ENCODE results near the gene PRTFDC1.
"Not testable (repeated sequence)": the region's sequence is repeated elsewhere in the genome, so short reads cannot be mapped to it uniquely, and the experiment has no call there.

The PRTFDC1 gene

GRCh38 chr10:24983130-24983529 lies 30.7 kb upstream of the PRTFDC1 start:
- Histone ChIP-seq H3K9ac (ENCODE audit: low read depth, low read length) (no peak overlapping the region), H3K4me3 (ENCODE audit: low read length) (no peak overlapping the region), H3K9me3 (ENCODE audit: insufficient read depth, low read depth, low read length) (no peaks in the 10 kb centered on the region), H3K4me1 (ENCODE audit: insufficient read depth, low read length) (no peaks in the 10 kb centered on the region), H3K27ac (ENCODE audit: low read depth, low read length) (no peak overlapping the region), H3K36me3 (ENCODE audit: insufficient read depth, low read length) (no peaks in the 10 kb centered on the region), H3K27me3 (ENCODE audit: insufficient read depth, low read length) (no peaks in the 10 kb centered on the region)
- over 99% methylated on average over 3 of the region's 4 CpGs for WGBS

- H3K27ac ChIP-seq (ENCODE audit: low read depth, low read length): no peak overlapping the region
- H3K36me3 ChIP-seq (ENCODE audit: insufficient read depth, low read length): no peaks in the 10 kb centered on the region
- H3K9ac ChIP-seq (ENCODE audit: low read depth, low read length): no peak overlapping the region
- H3K27me3 ChIP-seq (ENCODE audit: insufficient read depth, low read length): no peaks in the 10 kb centered on the region
- no peaks in the 10 kb centered on the region for H3K9me3 ChIP-seq (ENCODE audit: insufficient read depth, low read depth, low read length)
- H3K4me1 ChIP-seq (ENCODE audit: insufficient read depth, low read length): no peaks in the 10 kb centered on the region
- H3K4me3 ChIP-seq (ENCODE audit: low read length): no peak overlapping the region
- WGBS: 82% methylated on average over 1 of the region's 1 CpG
Measured at GRCh38 chr10:24982319-24983112, 30.1 kb upstream of the PRTFDC1 start.

- Histone ChIP-seq H3K4me1 (ENCODE audit: insufficient read depth, low read length) (no peaks in the 10 kb centered on the region), H3K36me3 (ENCODE audit: insufficient read depth, low read length) (no peaks in the 10 kb centered on the region), H3K9me3 (ENCODE audit: insufficient read depth, low read depth, low read length) (no peaks in the 10 kb centered on the region), H3K4me3 (ENCODE audit: low read length) (no peak overlapping the region), H3K27me3 (ENCODE audit: insufficient read depth, low read length) (no peaks in the 10 kb centered on the region), H3K9ac (ENCODE audit: low read depth, low read length) (no peak overlapping the region), H3K27ac (ENCODE audit: low read depth, low read length) (no peak overlapping the region)
- 96% methylated on average over 1 of the region's 5 CpGs for WGBS
Measured at GRCh38 chr10:24981161-24981710, 28.8 kb upstream of the PRTFDC1 start.

GRCh38 chr10:24979685-24980084 lies 27.3 kb upstream of the PRTFDC1 start:
- no peaks in the 10 kb centered on the region for H3K36me3 ChIP-seq (ENCODE audit: insufficient read depth, low read length)
- no peak overlapping the region for H3K27ac ChIP-seq (ENCODE audit: low read depth, low read length)
- H3K4me1 ChIP-seq (ENCODE audit: insufficient read depth, low read length): no peaks in the 10 kb centered on the region
- H3K9me3 ChIP-seq (ENCODE audit: insufficient read depth, low read depth, low read length): no peaks in the 10 kb centered on the region
- no peaks in the 10 kb centered on the region for H3K27me3 ChIP-seq (ENCODE audit: insufficient read depth, low read length)
- no peak overlapping the region for H3K4me3 ChIP-seq (ENCODE audit: low read length)
- WGBS: 87% methylated on average over 4 of the region's 4 CpGs
- H3K9ac ChIP-seq (ENCODE audit: low read depth, low read length): no peak overlapping the region

- 87% methylated on average over 2 of the region's 2 CpGs for WGBS
- H3K4me1 ChIP-seq (ENCODE audit: insufficient read depth, low read length): no peaks in the 10 kb centered on the region
- no peak overlapping the region for H3K9ac ChIP-seq (ENCODE audit: low read depth, low read length)
- H3K9me3 ChIP-seq (ENCODE audit: insufficient read depth, low read depth, low read length): no peaks in the 10 kb centered on the region
- H3K27me3 ChIP-seq (ENCODE audit: insufficient read depth, low read length): no peaks in the 10 kb centered on the region
- H3K27ac ChIP-seq (ENCODE audit: low read depth, low read length): no peak overlapping the region
- H3K4me3 ChIP-seq (ENCODE audit: low read length): no peak overlapping the region
- H3K36me3 ChIP-seq (ENCODE audit: insufficient read depth, low read length): no peaks in the 10 kb centered on the region
Measured at GRCh38 chr10:24974976-24975375, 22.6 kb upstream of the PRTFDC1 start.

GRCh38 chr10:24973163-24973562 lies 20.8 kb upstream of the PRTFDC1 start:
- Histone ChIP-seq H3K9me3 (ENCODE audit: insufficient read depth, low read depth, low read length) (no peaks in the 10 kb centered on the region), H3K27me3 (ENCODE audit: insufficient read depth, low read length) (no peaks in the 10 kb centered on the region), H3K4me1 (ENCODE audit: insufficient read depth, low read length) (no peaks in the 10 kb centered on the region), H3K36me3 (ENCODE audit: insufficient read depth, low read length) (no peaks in the 10 kb centered on the region), H3K27ac (ENCODE audit: low read depth, low read length) (no peak overlapping the region), H3K9ac (ENCODE audit: low read depth, low read length) (no peak overlapping the region), H3K4me3 (ENCODE audit: low read length) (no peak overlapping the region)
- WGBS: 92% methylated on average over 5 of the region's 5 CpGs

- no peaks in the 10 kb centered on the region for H3K27me3 ChIP-seq (ENCODE audit: insufficient read depth, low read length)
- H3K4me3 ChIP-seq (ENCODE audit: low read length): no peak overlapping the region
- H3K4me1 ChIP-seq (ENCODE audit: insufficient read depth, low read length): no peaks in the 10 kb centered on the region
- no peaks in the 10 kb centered on the region for H3K36me3 ChIP-seq (ENCODE audit: insufficient read depth, low read length)
- no peak overlapping the region for H3K27ac ChIP-seq (ENCODE audit: low read depth, low read length)
- H3K9ac ChIP-seq (ENCODE audit: low read depth, low read length): no peak overlapping the region
- H3K9me3 ChIP-seq (ENCODE audit: insufficient read depth, low read depth, low read length): no peaks in the 10 kb centered on the region
Measured at GRCh38 chr10:24971374-24971773, 19.0 kb upstream of the PRTFDC1 start.

GRCh38 chr10:24969841-24970281 lies 17.5 kb upstream of the PRTFDC1 start:
- H3K4me1 ChIP-seq (ENCODE audit: insufficient read depth, low read length): no peaks in the 10 kb centered on the region
- H3K27ac ChIP-seq (ENCODE audit: low read depth, low read length): no peak overlapping the region
- H3K4me3 ChIP-seq (ENCODE audit: low read length): no peak overlapping the region
- no peaks in the 10 kb centered on the region for H3K27me3 ChIP-seq (ENCODE audit: insufficient read depth, low read length)
- H3K36me3 ChIP-seq (ENCODE audit: insufficient read depth, low read length): no peaks in the 10 kb centered on the region
- H3K9me3 ChIP-seq (ENCODE audit: insufficient read depth, low read depth, low read length): no peaks in the 10 kb centered on the region
- no peak overlapping the region for H3K9ac ChIP-seq (ENCODE audit: low read depth, low read length)
- WGBS: 92% methylated on average over 2 of the region's 2 CpGs

- not testable (repeated sequence) for H3K9me3 ChIP-seq (ENCODE audit: insufficient read depth, low read depth, low read length); H3K4me3 ChIP-seq (ENCODE audit: low read length); H3K4me1 ChIP-seq (ENCODE audit: insufficient read depth, low read length); H3K36me3 ChIP-seq (ENCODE audit: insufficient read depth, low read length); H3K27me3 ChIP-seq (ENCODE audit: insufficient read depth, low read length); H3K9ac ChIP-seq (ENCODE audit: low read depth, low read length); H3K27ac ChIP-seq (ENCODE audit: low read depth, low read length)
- WGBS: 97% methylated on average over 9 of the region's 11 CpGs
Measured at GRCh38 chr10:24968951-24969350, 16.5 kb upstream of the PRTFDC1 start.

- WGBS: 94% methylated on average over 7 of the region's 7 CpGs
- Histone ChIP-seq H3K9ac (ENCODE audit: low read depth, low read length) (no peak overlapping the region), H3K36me3 (ENCODE audit: insufficient read depth, low read length) (no peaks in the 10 kb centered on the region), H3K27ac (ENCODE audit: low read depth, low read length) (no peak overlapping the region), H3K27me3 (ENCODE audit: insufficient read depth, low read length) (no peaks in the 10 kb centered on the region), H3K9me3 (ENCODE audit: insufficient read depth, low read depth, low read length) (no peaks in the 10 kb centered on the region), H3K4me3 (ENCODE audit: low read length) (no peak overlapping the region), H3K4me1 (ENCODE audit: insufficient read depth, low read length) (no peaks in the 10 kb centered on the region)
Measured at GRCh38 chr10:24968349-24968748, 15.9 kb upstream of the PRTFDC1 start.

GRCh38 chr10:24966962-24967481 lies 14.6 kb upstream of the PRTFDC1 start:
- H3K9ac ChIP-seq (ENCODE audit: low read depth, low read length): no peak overlapping the region
- no peak overlapping the region for H3K4me3 ChIP-seq (ENCODE audit: low read length)
- no peaks in the 10 kb centered on the region for H3K27me3 ChIP-seq (ENCODE audit: insufficient read depth, low read length)
- 94% methylated on average over 5 of the region's 5 CpGs for WGBS
- no peaks in the 10 kb centered on the region for H3K36me3 ChIP-seq (ENCODE audit: insufficient read depth, low read length)
- no peaks in the 10 kb centered on the region for H3K9me3 ChIP-seq (ENCODE audit: insufficient read depth, low read depth, low read length)
- no peaks in the 10 kb centered on the region for H3K4me1 ChIP-seq (ENCODE audit: insufficient read depth, low read length)
- H3K27ac ChIP-seq (ENCODE audit: low read depth, low read length): no peak overlapping the region

Data from HUES64 (cell line).